Measurements from ENCODE around the gene TFB2M. TPM values are rescaled to one million over a fixed set of nuclear protein-coding genes. Genes with fewer than 3 reads are reported as not detected.

The TFB2M gene
- total RNA-seq, 1 experiment from 2014 or later = 59.9 TPM

Small RNA genes lying within 50 kb of the gene (small RNA-seq; reads per million reads assigned to genes)
- not detected for gene AL356583.2

Other genes with a start within 250 kb of the TFB2M start
- gene SMYD3, start 59.0 kb downstream of the TFB2M start, total RNA-seq (2014; rRNA removed; shearing (Covaris generic)) = 18.1 and 18.7 TPM in 2 replicates
- gene CNST, start 195 bp upstream of the TFB2M start, total RNA-seq (2014; rRNA removed; shearing (Covaris generic)) = 10.0 and 10.4 TPM in 2 replicates
- 30.8 and 36.7 TPM in 2 replicates for gene SCCPDH, start 158.1 kb upstream of the TFB2M start, total RNA-seq (2014; rRNA removed; shearing (Covaris generic))